HS-27A (cell line): Measurements from ENCODE around the gene HP1BP3.
"Not testable (repeated sequence)": the region's sequence is repeated elsewhere in the genome, so short reads cannot be mapped to it uniquely, and the experiment has no call there.

ENCODE experiments used
- DNase-seq: peaks from one replicate; pipeline ENCODE4 v3.0.0-alpha.2; 2012; ENCODE audit warnings: low read depth, missing footprints

The HP1BP3 gene

DNA sequence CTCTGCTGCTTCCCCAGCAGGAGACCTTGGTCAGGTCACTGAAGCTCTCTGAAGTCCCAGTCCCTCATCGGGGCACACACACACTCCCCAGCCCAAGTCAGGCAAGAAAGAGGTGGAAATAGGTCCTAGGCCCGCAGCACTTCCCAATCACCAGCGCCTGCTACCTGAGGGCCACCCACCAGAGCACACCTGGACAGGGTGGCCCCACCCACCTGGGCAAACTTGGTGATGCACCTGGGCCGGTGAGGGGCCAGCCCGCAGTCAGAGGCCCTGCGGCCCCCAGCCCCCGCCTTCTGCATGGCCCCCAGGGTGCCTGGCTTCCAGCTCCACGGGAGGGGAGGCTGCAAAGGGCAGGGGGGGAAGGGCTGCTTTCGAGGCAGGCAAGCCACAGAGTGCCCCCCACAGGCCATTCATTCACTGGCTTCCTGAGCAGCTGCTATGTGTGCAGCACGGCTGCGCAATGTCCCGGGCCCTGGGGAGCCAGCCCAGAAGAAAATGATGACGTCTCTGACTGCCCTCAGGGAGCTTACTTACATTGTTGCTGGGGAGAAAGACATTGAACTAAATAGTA is 59.3 kb downstream of the HP1BP3 start:
- DNase-seq = no peak

DNA sequence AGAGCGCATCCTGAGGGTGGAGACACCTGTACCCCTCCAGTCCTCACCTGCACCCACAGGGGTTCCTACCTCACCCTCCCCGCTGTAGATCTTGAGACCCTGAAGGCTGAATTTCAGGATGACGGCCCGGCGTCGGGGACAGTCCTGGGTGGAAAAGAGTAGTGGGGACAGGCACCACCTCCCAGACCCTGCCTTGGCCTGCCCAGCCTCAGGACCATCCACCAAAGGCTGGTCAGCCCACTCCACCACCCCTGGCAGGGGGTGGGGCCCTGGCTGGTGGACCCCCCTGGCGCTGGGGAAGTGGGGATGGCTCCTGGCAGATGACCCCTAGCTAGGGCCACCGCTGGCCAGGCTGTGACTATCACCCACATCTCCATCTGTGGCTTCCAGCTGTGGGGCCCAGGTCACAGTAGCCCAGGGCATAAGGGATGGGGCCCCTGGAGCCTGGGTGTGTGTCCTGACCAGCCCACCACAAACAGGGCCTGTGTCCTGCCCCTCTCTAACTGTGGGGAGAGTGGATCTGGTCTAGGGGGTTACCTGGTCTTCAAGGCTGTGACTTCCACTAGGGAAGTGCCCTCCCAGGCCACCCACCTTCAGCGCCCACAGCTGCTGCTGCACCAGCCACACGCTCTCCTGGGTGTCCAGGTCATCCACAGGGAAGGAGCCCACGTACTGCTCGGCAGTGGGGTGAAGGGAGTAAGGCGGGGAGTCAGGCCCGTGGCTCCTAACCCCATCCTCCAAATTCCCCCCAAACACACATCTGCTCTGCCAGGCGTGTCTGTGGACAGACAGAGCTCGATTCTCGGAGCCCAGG is 60.0 kb downstream of the HP1BP3 start:
- DNase-seq = no peak

DNA sequence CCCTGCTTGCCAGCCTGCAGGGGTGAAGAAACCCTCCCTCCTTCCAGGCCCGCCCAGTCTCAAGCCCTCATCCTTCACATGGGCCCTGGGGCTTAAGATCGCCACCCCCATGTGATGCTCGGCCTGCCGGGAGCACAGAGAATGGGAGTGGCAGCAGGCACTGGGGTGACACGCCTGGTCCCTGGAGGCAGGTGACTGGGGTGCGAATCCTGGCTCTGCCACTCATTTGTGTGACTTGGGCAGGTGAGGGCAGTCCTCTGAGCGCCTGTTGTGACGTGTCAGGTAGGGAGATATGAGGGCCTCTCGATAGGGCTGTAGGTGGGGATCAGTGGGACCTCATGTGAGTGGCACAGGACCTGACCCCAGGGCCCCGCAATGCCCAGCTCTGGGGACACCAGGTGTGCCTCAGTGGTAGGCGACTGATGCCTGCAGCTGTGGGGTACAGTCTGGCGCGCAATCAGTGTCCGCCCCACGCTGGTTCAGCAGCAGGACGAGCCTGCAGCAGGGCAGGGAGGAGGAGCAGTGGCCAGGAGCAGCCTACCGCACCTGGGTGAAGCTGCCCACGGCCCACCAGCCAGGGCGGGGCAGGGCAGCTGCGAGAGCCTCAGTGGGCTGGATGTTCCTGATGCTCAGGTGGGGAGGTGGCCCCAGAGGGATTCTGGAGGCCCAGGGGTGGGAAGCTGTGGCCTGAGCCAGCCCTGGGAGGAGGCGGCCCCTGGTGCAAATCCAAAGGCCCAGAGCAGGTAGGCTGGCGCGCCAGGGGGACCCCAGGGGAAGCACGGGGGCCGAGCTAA is 60.8 kb downstream of the HP1BP3 start:
- DNase-seq = no peak

DNA sequence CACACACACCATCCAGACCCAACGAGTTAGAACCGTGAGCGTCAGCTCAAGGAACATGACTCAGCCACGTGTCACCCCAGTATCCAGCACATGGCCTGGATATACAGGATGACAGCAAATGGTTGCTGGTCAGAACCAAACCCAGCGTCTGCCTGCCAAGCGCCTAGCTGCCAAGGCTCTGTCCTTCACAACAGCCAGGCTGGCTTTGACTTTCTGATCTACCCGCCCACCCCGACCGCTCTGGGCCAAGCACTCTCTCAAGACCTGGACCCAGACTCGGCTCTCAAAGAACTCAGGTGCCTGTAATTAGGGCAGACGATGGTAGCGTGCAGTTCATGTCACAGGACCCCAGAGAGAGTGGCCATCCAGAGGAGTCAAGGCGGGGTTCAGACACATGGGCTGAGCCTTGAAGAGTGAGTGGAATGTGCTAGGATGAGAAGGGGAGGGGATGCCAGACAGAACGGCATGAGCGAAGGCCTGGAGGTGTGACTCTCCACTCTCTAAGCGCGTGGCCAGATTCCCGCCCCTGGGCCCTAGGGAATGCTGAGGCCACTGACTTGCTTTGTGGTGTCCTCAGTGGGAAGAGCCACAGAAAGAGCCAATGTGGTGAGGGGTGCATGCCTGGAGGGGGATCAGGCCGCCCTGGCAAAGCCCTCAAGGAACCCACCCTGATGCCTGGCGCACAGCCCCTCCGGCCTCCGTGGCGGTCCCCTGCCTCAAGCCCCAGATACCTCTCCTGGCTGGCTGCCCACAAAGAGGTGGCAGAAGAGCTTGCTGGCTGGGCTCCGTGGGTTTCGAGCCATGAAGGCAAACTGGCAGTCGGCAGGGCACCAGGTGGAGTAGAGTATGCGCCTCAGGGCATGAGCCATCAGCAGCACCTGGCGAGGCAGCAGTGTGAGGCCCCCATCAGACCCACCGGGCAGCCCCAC is 61.7 kb downstream of the HP1BP3 start:
- peak; percentile 38 for DNase-seq

DNA sequence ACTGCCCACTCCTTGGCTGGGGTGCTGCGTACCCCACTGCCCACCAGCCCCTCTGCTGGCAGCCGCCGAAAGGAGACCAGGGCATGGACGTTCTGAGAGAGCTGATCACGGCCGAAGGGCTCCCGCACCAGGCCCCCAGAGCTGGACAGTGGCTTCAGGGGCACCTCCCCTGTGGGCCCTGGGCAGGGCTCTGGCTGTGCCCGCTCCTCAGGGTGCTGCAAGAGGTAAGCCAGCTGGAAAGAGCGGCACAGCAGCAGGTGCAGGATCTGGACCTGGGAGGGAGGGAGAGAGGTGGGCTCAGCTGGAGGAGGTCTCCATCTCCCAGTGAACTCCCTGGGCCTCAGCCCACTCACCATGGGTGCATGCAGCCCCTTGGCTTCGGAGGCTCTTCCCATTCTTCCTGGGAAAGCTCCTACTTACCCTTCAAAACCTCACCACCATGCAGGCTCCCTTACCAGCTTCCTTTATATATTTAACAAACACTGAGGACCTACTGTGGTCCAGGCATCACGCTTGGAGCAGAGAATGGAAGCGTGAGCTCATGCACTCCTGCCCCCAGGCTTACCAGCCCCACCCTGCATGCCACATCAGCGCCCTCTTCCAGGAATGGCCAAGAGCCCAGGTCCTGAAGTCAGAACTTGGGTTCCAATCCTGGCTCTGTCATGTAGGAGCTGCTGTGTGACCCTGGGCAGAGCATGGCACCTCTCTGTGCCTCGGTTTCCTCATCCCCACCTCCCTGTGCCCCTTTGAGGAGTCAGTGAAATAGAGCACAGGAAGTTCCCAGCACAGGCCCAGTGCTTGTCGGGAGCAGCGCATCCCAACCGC is 62.5 kb downstream of the HP1BP3 start:
- no peak for DNase-seq

DNA sequence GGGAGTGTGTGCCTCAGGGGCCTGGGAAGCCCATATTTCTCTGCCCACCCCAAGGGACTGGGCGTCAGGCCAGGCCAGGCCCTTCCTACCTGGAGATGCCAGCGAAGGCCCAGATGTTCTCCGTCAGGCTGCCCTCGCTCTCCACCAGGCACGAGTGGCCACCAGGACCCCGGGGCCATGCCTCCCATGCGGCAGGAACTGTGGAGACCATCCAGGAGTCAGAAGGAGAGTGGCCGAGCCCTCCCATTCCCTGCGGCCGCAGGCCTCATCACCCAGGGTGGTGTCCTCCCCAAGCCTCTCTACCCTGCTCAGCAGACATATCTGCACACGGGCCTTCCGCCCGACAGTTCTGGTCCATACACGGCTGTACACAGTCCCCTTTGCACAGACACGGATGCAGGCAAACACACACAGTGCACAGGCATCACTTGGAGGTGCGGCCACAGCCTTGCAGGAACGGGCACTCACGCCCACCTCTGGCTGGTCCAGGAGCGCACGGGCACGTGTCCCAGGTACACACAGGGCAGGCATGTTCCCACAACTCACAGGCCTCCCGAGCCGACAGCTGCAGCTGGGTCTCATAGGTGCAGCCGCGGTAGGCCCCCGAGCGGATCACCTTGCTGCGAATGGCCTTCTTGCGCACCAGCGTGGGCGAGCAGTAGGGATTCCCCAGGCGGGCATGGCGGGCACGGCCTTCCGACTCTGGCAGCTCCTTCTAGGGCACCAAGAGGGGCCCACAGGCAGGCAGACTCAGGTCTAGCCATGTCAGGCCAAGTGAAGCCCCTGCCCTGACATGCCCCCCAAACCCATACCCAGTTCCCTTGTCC is 63.4 kb downstream of the HP1BP3 start:
- no peak for DNase-seq

DNA sequence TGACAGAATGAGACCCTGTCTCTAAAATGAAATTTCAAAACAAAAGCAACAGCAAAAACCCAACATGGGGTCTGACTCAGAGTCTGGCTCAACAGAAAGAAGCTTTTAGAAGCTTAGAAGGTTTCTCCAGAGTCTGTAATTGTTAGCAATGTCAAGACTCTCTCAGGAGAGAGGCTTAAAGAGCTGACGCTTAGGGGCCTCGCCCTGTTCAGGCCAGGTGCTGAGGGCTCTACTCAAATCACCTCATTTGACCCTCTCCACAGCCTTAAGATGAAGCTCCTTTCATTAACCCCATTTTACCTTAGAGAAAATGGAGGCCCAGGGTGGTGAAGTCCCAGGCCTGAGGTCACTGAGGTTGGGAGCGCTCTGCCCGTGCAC is 64.0 kb downstream of the HP1BP3 start:
- DNase-seq = no peak

DNA sequence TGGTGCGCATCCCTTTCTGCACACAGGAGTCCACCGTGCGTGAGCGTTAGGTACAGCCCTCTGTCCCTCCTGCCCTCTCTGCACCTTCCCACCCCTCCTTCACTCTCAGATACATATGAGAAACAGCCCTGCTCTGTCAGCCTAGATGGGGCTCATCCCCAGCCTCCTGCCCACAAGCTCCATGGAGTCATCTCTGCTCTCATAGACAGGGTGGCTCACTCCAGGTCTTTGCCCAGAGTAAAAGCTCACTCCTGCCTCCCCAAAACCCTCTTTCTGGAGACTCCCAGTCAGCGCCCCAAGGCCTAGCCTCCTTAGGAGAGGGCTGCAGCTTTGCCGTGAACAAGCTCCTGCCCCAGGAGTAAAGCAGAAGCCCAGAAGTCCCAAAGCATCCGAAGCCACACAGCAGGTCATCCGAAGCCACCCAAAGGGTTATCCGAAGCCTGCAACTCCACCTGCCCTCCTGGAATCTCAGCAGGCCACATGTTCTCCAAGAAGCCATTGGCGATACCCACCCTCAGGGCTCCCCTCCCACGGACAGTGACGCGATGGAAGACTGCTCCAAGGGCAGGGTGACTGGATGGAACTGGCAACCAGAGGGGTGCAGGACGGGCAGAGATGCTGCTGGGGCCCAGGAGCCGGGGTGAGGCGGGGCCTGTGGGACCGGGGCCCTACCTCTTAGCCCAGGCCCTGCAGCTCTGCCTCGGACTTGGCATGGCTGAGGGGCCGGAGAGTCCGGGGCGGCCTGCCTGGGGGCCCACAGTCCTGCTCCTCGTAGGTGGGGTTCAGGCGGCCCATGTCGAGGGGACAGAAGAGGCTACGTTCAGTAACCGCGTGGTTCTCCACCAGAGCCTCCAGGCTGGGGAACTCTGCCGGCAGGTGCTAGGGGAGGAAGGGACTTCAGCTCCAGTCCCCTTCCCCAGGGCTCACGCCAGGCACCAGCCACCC is 65.7 kb downstream of the HP1BP3 start:
- no peak for DNase-seq

DNA sequence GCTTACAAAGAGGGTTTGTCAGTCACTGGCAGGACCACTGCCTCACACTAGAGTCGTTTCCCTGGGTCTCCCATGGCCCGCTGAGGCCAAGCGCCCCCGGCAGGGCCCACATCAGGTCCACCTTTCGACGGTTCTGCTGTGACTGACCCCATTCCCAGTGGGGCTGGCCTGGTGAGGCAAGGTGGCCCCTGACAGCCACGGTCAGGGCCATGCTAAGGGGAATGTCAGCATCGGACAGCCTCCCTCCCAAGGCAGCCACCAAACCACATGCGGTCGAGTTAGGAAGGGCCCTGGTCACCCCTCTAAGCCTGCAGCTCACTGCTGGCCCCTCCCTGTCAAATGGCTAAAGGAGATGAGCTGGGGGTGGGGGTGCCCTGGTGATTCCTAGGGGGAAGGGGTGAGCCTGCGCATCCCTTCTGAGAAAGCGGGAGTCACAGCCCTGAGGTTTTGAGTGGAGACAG is 66.4 kb downstream of the HP1BP3 start:
- no peak for DNase-seq

DNA sequence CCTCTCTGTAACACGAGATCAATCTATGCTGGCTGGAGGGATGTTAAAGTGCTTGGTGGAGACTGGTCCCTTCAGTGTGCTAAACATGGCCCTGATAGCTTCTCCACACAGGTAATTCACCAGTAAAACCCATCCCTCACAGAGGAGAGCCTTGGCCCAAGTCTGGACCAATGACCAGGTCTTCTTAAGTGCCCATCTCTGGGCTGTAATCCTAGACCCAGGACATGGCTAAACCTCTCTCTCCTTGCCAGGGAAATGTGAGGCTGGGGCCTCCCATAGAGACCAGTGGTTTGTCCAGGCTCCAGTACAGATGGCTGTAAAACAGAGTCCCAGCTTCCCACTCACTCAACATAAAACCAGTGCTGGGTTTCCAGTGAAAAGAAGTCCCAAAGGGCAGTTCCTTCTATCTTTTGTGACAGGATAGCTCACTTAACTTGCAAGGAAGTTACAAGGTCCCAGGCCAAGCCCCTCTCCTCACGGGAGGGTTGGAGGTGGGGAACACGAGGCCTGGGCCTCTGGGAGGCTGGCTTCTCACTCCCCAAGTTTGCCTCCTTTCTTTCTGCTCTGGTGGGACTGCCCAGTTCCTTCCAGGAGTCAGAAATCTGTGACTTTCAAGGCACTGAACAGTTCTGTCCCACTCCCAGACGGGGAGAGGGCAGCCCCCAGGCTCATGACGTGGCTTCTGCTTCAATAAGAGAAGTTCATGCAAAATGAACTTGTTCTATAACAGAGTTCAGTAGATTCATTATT is 67.1 kb downstream of the HP1BP3 start:
- no peak for DNase-seq

DNA sequence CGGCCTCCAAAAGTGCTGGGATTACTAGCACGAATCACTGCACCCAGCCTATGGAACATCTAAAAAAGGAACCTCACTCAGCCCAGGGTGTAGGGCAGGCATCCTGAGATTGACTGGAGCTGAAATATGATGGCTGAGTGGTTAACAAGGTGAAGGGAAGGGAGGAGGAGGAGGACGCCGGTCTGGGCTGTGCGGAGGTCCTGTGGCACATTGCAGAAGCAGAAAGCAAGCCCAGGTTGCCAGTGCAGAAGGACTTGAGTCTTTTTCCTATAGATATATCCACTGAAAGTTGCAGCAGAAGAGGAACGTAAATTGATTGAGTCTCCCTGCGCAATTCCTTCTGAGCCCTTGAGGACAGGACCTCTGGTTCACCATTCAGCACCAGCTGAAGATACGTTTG is 67.8 kb downstream of the HP1BP3 start:
- no peak for DNase-seq

DNA sequence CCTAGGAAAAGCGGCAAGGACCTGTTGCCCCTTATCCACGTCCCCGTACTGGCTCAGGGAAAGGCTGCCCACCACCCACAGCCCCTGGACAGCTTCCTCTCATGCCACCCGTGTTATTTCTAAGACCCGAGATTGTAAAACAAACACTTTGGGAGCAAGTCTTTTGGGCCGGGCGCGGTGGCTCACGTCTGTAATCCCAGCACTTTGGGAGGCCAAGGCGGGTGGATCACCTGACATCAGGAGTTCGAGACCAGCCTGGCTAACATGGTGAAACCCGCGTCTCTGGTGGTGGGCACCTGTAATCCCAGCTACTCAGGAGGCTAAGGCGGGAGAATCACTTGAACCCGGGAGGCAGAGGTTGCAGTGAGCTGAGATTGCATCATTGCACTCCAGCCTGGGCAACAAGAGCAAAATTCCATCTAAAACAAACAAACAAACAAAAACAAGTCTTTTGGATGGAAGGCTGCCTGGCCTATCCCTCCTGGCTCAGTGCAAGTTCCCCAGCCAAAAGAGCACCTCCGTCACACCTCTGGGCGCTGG is 68.7 kb downstream of the HP1BP3 start:
- not testable (repeated sequence) for DNase-seq

DNA sequence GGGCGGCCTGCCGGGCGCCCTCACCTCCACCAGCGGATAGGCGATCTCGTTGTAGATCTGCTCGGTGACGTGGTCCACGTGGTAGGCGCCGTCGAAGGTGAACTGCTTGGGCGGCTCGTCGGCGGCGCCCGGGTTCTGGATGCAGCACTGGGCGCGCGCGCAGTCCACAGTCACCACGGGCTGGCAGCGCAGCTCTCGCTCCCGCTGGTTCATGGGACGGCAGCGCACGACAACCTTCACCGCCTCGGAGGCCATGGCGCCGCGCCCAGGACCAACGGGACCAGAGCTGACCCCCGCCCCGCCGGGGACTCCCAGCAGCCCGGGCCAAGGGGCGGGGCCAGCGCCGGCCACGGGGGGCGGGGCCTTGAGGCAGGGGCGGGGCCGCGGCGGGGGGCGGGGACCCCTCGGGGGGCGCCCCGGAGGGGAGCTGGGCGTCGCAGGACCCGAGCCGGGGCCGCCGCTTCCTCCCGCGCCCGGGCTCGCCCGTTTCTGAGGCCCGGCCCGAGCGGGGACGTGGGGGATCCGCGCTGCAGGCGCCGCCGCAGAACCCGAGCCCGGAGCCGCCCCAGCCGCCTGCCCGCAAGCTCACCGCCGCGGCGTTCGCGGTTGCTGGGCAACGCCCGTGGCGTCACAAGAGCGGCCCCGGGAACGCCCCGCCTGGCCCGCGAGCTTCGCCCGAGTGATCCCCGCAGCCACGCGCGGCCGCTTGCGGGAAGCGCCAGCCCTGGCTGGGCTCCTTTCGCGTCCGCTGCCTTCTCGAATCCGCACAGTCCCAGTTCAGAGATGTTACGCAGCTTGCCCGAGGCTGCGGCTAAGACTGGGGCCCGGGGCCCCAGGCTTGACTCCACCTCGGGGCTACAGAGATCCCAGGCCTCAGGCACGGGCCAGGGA is 69.4 kb downstream of the HP1BP3 start, which contains the start of gene KIF17:
TSS of gene KIF17 (minus strand) at position 556 of the 891 bp plus-strand sequence. CDS start at position 255, 301 bp downstream.
- DNase-seq = no peak

DNA sequence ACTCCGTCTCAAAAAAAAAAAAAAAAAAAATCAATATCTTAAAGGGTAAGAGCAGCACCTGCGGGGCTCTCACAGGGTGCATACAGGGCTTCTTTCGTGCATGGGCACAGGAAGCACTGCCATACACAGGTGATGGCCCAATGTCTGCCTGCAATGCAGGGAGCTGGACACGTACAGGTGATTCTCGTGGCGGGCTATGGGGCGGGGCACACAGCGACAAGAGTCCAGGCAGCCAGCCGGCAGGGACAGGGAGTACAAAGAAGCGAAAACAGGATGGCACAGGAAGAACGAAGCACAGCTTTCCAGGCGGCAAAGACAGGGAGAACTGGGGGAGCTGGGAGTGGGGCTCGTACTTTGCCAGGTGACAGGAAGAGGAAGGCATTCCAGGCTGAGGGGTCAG is 70.9 kb downstream of the HP1BP3 start:
- DNase-seq = no peak

DNA sequence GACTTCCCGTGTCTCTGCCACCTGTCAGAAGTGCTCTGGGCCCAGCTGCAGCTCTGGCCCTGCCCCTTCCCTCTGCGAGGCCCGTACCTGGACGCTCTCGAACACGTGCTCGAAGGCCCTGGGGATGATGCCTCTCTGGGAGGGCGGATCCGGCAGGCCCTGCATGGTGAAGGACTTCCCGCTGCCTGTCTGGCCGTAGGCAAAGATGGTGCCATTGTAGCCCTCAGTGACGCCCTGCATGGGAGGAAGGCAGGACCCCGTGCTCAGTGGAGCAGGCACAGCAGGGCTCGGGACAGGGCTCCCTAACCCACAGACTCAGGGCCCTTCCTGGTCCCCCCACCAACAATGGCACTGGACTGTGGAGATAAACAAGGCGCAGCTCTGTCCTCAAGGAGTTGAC is 71.7 kb downstream of the HP1BP3 start:
- no peak for DNase-seq

DNA sequence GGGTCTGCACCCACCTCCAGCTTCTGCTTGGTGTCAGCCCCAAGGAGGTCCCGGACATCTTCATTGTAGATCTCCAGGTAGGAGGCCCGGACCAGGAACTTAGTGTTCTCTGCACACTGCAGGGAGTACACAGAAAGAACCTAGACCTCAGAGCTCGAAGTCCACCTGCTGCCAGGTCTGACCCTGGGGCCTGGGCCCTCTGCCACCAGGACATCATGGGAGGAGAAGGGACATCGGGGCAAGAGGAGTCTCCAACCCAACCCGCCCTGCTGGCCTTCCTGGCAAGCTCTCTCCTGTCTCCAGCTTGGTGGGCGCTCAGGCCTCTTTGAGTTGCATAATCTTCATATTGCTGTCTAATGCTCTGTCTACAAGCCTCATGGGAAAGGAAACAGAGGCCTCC is 73.7 kb downstream of the HP1BP3 start:
- no peak for DNase-seq

DNA sequence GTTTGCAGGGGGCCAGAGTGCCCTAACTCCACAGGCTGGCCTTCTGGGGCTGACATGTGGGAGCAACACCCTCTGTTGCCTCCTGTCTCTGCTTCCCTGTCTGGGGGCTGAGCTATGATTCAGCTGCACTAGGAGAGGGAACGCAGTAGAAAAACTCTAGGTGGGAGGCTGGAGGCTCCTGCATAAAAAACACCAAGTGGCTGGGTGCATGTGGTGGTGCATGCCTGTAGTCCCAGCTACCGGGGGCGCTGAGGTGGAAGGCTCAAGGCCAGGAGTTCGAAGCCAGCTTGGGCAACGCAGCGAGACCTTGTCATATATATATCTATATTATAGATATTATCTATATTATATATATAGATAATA is 74.9 kb downstream of the HP1BP3 start:
- no peak for DNase-seq
